Fibroblast of the aortic adventitia (primary cell): Measurements from ENCODE around the gene HDHD2. TPM values are rescaled to one million over a fixed set of nuclear protein-coding genes. Genes with fewer than 3 reads are reported as not detected.

Source experiments
- DNase-seq: peaks from one replicate; pipeline ENCODE4 v3.0.0-alpha.2; 2010; ENCODE audit warnings: low read depth
- H3K4me3 ChIP-seq: 2 replicates; pipeline ENCODE4 v1.5.1; 2011; ENCODE audit warnings: low read depth, mild to moderate bottlenecking, control low read depth, low read length, moderate library complexity
- CTCF ChIP-seq: IDR thresholded peaks from 2 replicates; pipeline ENCODE4 v1.5.1; 2011; ENCODE audit warnings: mild to moderate bottlenecking, low read length, control low read depth, inconsistent platforms; ENCODE audit not compliant: insufficient read depth
- small RNA-seq: library from RNA; depleted of rRNA; stranded (forward); fragments of <200 nt; gene quantifications from one replicate; pipeline ENCODE3, GENCODE V24; 2012
- total RNA-seq: library from RNA; depleted of rRNA; stranded (reverse); fragments of >200 nt; gene quantifications from 2 replicates; pipeline ENCODE4 v1.2.3, GENCODE V29; 2012; ENCODE audit warnings: low replicate concordance

Gene HDHD2
- total RNA-seq, 1 donor: 24.3 TPM

- DNase-seq: no peak
- TF ChIP-seq CTCF: no peak
Observed at GRCh38 chr18:47077111-47077510, 73.2 kb downstream of the HDHD2 start.

GRCh38 chr18:47075098-47075883 lies 75.0 kb downstream of the HDHD2 start:
- no peak for TF ChIP-seq CTCF
- no peak overlapping the region for H3K4me3 ChIP-seq
- no peak for DNase-seq

More at GRCh38 chr18:47077111-47077510, 73.2 kb downstream of the HDHD2 start:
- H3K4me3 ChIP-seq: no peak overlapping the region

GRCh38 chr18:47067648-47068047 lies 82.7 kb downstream of the HDHD2 start:
- DNase-seq: no peak
- no peak overlapping the region for H3K4me3 ChIP-seq
- TF ChIP-seq CTCF: no peak

GRCh38 chr18:47063096-47063495 lies 87.2 kb downstream of the HDHD2 start:
- TF ChIP-seq CTCF: no peak
- H3K4me3 ChIP-seq: no peak overlapping the region
- DNase-seq: no peak

GRCh38 chr18:47062471-47062870 lies 87.8 kb downstream of the HDHD2 start:
- DNase-seq: no peak
- H3K4me3 ChIP-seq: no peak overlapping the region
- TF ChIP-seq CTCF: no peak

Small RNA genes within 50 kb of the gene (small RNA-seq; reads per million reads assigned to genes)
- not detected for gene AC012254.4

Other genes with a start within 250 kb of the HDHD2 start
- 36.4 and 38.5 TPM in 2 replicates for gene PIAS2, start 233.0 kb downstream of the HDHD2 start, total RNA-seq
- gene KATNAL2, start 232.9 kb downstream of the HDHD2 start, total RNA-seq: 2.7 and 10.4 TPM in 2 replicates
- not detected in 2 replicates for gene ELOA2, start 114.9 kb downstream of the HDHD2 start, total RNA-seq
- gene IER3IP1, start 25.9 kb upstream of the HDHD2 start, total RNA-seq: 10.5 and 24.8 TPM in 2 replicates
- gene SKOR2, start 101.2 kb upstream of the HDHD2 start, total RNA-seq: not detected in 2 replicates